OCI-M2 (cell line): ENCODE data around the gene ZNF879.

Source experiments
- DNase-seq: peaks from one replicate; lab custom pipeline; 2025; ENCODE audit not compliant: unreplicated experiment; lab: John Stamatoyannopoulos, UW

Gene ZNF879

GRCh38 chr5:179006564-179006963, 17.0 kb upstream of the ZNF879 start:
- no peak for DNase-seq

DNA sequence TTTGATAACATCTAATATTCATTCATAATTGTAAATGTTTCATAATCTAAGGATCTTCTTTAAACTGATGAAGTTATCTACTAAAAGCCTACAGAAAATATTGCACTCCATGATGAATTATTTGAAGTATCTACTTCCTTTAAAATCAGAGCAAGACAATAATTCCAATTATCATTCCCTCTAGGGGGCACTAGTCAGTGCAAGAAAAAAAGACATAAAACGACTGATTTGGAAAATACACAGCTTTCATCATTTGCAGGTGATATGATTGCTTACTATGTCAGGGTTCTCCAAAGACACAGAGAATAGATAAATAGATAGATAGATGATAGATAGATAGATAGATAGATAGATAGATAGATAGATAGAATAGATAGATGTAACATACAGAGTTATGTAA, 14.9 kb upstream of the ZNF879 start:
- no peak for DNase-seq

DNA sequence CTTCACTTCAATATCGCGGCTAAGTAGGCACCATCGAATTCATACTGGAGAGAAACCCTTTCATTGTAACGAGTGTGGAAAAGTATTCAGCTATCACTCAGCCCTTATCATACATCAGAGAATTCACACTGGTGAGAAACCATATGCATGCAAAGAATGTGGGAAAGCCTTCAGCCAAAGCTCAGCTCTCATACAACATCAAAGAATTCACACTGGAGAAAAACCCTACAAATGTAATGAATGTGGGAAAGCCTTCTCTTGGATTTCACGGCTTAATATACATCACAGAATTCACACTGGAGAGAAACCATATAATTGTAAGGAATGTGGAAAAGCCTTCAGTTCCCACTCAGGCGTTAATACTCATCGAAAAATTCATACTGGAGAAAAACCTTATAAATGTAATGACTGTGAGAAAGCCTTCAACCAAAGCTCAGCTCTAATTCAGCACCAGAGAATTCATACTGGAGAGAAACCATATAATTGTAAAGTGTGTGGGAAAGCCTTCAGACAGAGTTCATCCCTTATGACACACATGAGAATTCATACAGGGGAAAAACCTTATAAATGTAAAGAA, 9.5 kb downstream of the ZNF879 start:
- no peak for DNase-seq

- DNase-seq: no peak
These were observed 21.2 kb downstream of the ZNF879 start for GRCh38 chr5:179044765-179045164.

DNA sequence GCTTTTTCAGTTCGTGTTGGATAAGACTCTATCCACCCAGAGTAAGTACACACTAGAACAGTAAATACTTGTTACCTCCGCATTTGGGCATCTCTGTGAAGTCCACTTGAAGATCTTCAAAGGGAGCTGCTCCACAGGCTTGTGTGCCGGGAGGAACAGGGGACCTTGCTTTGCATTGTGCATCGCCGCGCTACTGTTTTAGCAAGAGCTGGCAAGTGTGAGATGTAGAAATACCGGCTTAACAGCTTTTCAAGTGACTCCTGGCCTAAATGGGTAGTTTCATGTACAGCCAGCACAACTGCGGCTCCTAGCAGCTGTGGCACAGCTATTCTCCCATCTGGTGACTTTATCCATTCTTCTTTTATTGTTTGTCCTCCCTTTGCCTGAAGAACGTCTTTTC, 28.2 kb downstream of the ZNF879 start:
- no peak for DNase-seq

- DNase-seq: no peak
These were observed 30.6 kb downstream of the ZNF879 start for GRCh38 chr5:179054036-179054785.

DNA sequence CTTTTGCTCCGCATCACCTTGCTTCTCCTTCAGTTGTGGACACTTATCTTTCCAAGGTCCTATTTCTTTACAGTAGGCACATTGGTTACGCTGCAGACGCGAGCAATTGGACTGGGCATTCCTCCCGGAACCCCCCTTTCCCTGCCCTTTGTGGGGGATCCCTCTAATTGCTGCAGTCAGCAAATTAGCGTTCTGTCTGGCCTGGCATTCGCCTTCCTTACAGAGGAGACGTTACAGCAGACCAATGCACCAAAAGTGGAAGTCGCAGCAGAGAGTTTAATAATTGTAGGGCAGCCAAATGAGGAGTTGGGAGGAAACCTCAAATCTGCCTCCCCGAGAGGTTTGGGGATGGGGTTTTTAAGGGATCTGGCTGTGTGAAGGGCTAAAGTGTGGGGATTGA, 31.3 kb downstream of the ZNF879 start:
- DNase-seq: no peak

DNA sequence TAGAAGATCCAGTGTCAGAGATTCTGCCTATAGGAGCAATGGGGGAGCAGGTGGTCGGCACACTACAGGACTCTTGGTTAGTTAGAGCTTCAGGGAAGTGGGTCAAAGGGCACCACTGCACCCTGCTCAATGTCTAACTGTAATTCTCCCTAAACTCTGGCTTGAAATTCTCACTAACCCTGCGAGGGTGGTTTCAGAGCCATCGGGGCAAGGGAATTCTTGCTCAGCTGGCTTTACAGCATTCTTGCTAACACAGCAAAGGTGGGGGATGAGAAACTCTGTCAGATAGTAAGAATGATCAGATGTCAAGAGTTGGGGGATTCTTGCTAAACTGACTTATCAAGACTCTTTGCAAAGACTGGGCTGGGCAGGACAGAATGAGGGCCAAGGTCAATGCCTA, 31.8 kb downstream of the ZNF879 start:
- DNase-seq: no peak

- no peak for DNase-seq
These were observed 32.2 kb downstream of the ZNF879 start for GRCh38 chr5:179055841-179056240.

- DNase-seq: peak; percentile 69
These were observed 36.8 kb downstream of the ZNF879 start, which contains the start of gene ZNF354C for GRCh38 chr5:179060116-179061008. Gene ZNF354C (plus strand): TSS chr5:179060373. CDS start chr5:179062069, 1,696 bp downstream.

DNA sequence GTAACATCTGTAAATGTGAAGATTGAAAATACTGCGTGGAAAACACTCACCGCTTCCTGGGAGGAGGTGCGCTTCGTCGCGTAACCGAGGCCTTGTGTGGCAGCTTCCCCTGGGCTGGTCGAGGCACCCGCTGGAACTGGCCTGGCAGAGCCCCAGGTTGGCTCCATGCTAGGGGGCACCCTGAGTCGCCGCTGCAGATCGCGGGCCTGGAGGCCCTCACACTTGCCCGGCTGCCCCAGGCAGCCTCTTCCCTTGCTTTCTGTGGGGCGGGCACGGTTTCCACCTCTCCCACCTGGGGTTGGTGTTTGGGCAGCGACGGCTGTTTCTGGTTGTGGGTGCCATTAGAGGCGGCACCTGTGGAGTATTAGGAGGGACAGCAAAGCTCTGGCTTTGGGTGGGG, 37.4 kb downstream of the ZNF879 start:
- no peak for DNase-seq

- no peak for DNase-seq
These were observed 42.1 kb downstream of the ZNF879 start for GRCh38 chr5:179065703-179066102.

DNA sequence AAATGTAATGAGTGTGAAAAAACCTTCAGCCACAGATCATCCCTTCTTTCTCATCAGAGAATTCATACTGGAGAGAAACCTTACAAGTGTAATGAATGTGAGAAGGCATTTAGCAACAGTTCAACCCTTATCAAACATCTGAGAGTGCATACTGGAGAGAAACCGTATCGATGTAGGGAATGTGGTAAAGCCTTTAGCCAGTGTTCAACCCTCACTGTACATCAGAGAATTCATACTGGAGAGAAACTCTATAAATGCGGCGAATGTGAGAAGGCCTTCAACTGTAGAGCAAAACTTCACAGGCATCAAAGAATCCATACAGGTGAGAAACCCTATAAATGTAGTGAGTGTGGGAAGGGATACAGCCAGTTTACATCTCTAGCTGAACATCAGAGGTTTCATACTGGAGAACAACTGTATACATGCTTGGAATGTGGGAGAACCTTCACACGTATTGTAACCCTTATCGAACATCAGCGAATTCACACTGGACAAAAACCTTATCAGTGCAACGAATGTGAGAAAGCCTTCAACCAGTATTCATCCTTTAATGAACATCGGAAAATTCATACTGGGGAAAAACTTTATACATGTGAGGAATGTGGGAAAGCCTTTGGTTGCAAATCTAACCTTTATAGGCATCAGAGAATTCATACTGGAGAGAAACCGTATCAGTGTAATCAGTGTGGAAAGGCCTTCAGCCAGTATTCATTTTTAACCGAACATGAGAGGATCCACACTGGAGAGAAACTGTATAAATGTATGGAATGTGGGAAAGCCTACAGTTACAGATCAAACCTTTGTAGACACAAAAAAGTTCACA, 55.8 kb downstream of the ZNF879 start:
- DNase-seq: no peak

DNA sequence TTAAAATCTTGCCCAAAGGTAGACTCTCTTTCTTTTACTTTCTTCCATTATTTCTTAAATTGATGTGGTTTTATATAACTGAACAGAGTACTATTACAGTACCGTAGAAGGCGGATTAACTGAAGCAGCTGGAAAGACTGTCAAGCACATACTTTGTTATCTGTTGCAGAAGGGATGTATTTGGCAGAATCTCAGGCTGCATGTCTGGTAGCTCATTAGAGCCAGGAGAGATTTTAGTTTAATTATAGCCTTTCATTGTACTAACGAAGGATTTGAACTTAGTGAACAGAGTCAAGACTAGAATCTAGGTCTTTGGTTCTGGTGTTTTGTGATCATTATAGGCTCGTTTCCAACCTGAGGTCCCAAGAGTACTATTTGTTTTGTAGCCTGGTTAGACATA, 57.1 kb downstream of the ZNF879 start:
- no peak for DNase-seq
